ENCODE results near the gene ZNF76.
"Not testable (repeated sequence)": the region's sequence is repeated elsewhere in the genome, so short reads cannot be mapped to it uniquely, and the experiment has no call there.

ZNF76 gene

DNA sequence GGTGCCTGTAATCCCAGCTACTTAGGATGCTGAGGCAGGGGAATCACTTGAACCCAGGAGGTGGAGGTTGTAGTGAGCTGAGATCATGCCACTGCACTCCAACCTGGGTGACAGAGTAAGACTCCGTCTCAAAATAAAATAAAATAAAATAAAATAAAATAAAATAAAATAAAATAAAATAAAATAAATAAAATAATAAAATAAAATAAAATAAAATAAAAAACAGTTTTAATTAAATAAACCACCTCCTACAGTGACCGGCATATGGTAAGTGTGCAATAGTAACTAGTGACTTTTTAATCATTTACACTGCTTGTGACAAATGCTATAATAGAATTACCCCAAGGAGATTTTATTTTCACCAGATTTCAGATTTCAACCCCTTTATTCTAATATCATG lies 49.0 kb downstream of the ZNF76 start:
- not testable (repeated sequence) for H2AK5ac ChIP-seq (ENCODE audit: low read length, severe bottlenecking); H3K18ac ChIP-seq (ENCODE audit: low read depth in 1 of 2, low read length in 2 of 2); H3K9ac ChIP-seq (ENCODE audit: low read length); H2BK120ac ChIP-seq (ENCODE audit: low read depth, low read length); H2AFZ ChIP-seq (ENCODE audit: low read depth, low read length); H2BK5ac ChIP-seq (ENCODE audit: low read depth, low read length, poor library complexity, severe bottlenecking); H3K23ac ChIP-seq (ENCODE audit: low read length in 2 of 2); H3K4ac ChIP-seq (ENCODE audit: low read depth in 1 of 2, low read length in 2 of 2); H2BK15ac ChIP-seq (ENCODE audit: low read depth, poor library complexity, severe bottlenecking); H4K91ac ChIP-seq (ENCODE audit: low read length); H2BK12ac ChIP-seq (ENCODE audit: low read length in 2 of 2); H4K8ac ChIP-seq (ENCODE audit: low read length); H3K4me3 ChIP-seq (ENCODE audit: insufficient read depth in 1 of 2, low read depth in 1 of 2, low read length in 2 of 2); DNase-seq; H3K14ac ChIP-seq (ENCODE audit: low read length in 2 of 2); H3K4me1 ChIP-seq (ENCODE audit: control insufficient read depth, insufficient read depth, low read depth, low read length); H3K79me1 ChIP-seq (replicated peaks; ENCODE audit: low read length, poor library complexity, severe bottlenecking); H3K9me3 ChIP-seq (ENCODE audit: control insufficient read depth, low read length); H3K4me2 ChIP-seq (ENCODE audit: low read length, poor library complexity, severe bottlenecking); H3K27ac ChIP-seq (ENCODE audit: low read length, poor library complexity, severe bottlenecking); H3K36me3 ChIP-seq (ENCODE audit: control insufficient read depth in 1 of 2, insufficient read depth in 2 of 2, low read depth in 1 of 2, low read length in 2 of 2)
- H3K27me3 ChIP-seq (ENCODE audit: control insufficient read depth in 1 of 2, insufficient read depth in 1 of 2, low read length in 2 of 2), result peaks cover 3 to 46% of the 10 kb centered on the region in 2 experiments
- no CpG with 5 or more reads among the region's 2 CpGs for WGBS

DNA sequence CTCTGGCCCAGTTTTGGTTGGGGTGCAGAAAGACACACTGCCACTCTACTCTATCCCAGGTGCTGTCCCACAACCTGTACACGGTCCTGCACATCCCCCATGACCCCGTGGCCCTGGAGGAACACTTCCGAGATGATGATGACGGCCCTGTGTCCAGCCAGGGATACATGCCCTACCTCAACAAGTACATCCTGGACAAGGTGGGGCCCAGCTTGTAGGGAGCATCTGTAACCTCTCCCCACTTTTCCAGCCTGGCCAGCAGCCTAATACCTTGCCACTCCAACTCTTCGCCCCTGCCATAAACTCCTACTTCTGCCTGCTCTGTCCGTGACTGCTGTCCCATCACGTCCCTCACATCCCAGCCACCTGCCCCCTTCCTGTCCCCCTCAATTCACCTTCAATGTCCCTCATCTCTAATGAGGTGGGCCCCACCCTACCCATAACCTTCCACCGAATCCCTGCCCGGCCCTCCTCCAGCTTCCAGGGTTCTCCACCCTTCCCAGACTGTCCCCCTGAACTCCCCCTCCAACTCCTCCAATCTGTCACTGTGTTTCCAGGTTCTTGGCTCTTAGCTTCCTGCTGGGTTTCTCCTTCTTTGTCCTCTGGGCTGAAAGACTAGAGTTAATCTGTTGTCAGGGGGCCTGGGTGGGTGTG lies 50.2 kb downstream of the ZNF76 start:
- H2BK12ac ChIP-seq (ENCODE audit: low read length in 2 of 2), result no peak overlapping the region
- H3K27ac ChIP-seq (ENCODE audit: low read length, poor library complexity, severe bottlenecking), result no peak overlapping the region
- H4K91ac ChIP-seq (ENCODE audit: low read length), result no peak overlapping the region
- no peak overlapping the region for H2AK5ac ChIP-seq (ENCODE audit: low read length, severe bottlenecking)
- no peak overlapping the region for H2AFZ ChIP-seq (ENCODE audit: low read depth, low read length)
- no peak overlapping the region for H3K18ac ChIP-seq (ENCODE audit: low read depth in 1 of 2, low read length in 2 of 2)
- no peak overlapping the region for H3K23ac ChIP-seq (ENCODE audit: low read length in 2 of 2)
- H3K9me3 ChIP-seq (ENCODE audit: control insufficient read depth, low read length), result no peaks in the 10 kb centered on the region
- WGBS, result 88% methylated on average over 9 of the region's 9 CpGs
- H3K4me2 ChIP-seq (ENCODE audit: low read length, poor library complexity, severe bottlenecking), result no peak overlapping the region
- H4K8ac ChIP-seq (ENCODE audit: low read length), result no peak overlapping the region
- H3K4me1 ChIP-seq (ENCODE audit: control insufficient read depth, insufficient read depth, low read depth, low read length), result no peaks in the 10 kb centered on the region
- H3K9ac ChIP-seq (ENCODE audit: low read length), result no peak overlapping the region
- no peak overlapping the region for H2BK15ac ChIP-seq (ENCODE audit: low read depth, poor library complexity, severe bottlenecking)
- no peak overlapping the region for H2BK5ac ChIP-seq (ENCODE audit: low read depth, low read length, poor library complexity, severe bottlenecking)
- H3K4ac ChIP-seq (ENCODE audit: low read depth in 1 of 2, low read length in 2 of 2), result no peak overlapping the region
- H3K27me3 ChIP-seq (ENCODE audit: control insufficient read depth in 1 of 2, insufficient read depth in 1 of 2, low read length in 2 of 2), result peaks cover 3 to 46% of the 10 kb centered on the region in 2 experiments
- DNase-seq, result no peak
- no peak overlapping the region for H2BK120ac ChIP-seq (ENCODE audit: low read depth, low read length)
- H3K4me3 ChIP-seq (ENCODE audit: insufficient read depth in 1 of 2, low read depth in 1 of 2, low read length in 2 of 2), result no peak overlapping the region
- H3K14ac ChIP-seq (ENCODE audit: low read length in 2 of 2), result no peak overlapping the region
- no peaks in the 10 kb centered on the region for H3K79me1 ChIP-seq (replicated peaks; ENCODE audit: low read length, poor library complexity, severe bottlenecking)
- H3K36me3 ChIP-seq (ENCODE audit: control insufficient read depth in 1 of 2, insufficient read depth in 2 of 2, low read depth in 1 of 2, low read length in 2 of 2), result peaks cover 0 to 3% of the 10 kb centered on the region in 2 experiments

DNA sequence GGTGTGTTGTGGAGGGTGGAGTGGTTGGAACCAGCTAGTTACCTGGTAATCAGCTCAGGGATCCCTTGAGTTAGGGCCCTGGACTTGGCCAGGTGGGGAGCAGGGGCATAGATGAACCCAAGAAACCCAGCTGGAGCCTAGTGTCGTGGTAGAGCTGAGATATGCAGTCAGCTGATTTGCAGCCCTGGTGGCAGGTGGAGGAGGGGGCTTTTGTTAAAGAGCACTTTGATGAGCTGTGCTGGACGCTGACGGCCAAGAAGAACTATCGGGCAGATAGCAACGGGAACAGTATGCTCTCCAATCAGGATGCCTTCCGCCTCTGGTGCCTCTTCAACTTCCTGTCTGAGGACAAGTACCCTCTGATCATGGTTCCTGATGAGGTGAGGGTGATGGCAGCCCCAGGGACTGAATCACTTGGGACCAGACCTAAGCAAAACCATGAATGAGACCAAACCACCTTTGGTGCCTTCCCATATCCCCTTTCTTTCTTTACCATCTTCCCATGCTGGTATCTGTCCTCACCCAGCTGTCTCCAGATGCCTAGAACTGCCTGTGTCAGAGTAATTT lies 50.8 kb downstream of the ZNF76 start:
- no peak overlapping the region for H3K4ac ChIP-seq (ENCODE audit: low read depth in 1 of 2, low read length in 2 of 2)
- WGBS, result 88% methylated on average over 6 of the region's 6 CpGs
- H3K4me2 ChIP-seq (ENCODE audit: low read length, poor library complexity, severe bottlenecking), result no peak overlapping the region
- H2BK120ac ChIP-seq (ENCODE audit: low read depth, low read length), result no peak overlapping the region
- no peak overlapping the region for H2BK15ac ChIP-seq (ENCODE audit: low read depth, poor library complexity, severe bottlenecking)
- no peaks in the 10 kb centered on the region for H3K79me1 ChIP-seq (replicated peaks; ENCODE audit: low read length, poor library complexity, severe bottlenecking)
- no peak overlapping the region for H2BK12ac ChIP-seq (ENCODE audit: low read length in 2 of 2)
- H3K9ac ChIP-seq (ENCODE audit: low read length), result no peak overlapping the region
- no peak overlapping the region for H2AK5ac ChIP-seq (ENCODE audit: low read length, severe bottlenecking)
- H3K27me3 ChIP-seq (ENCODE audit: control insufficient read depth in 1 of 2, insufficient read depth in 1 of 2, low read length in 2 of 2), result peaks cover 3 to 50% of the 10 kb centered on the region in 2 experiments
- no peak overlapping the region for H4K8ac ChIP-seq (ENCODE audit: low read length)
- H3K27ac ChIP-seq (ENCODE audit: low read length, poor library complexity, severe bottlenecking), result no peak overlapping the region
- no peaks in the 10 kb centered on the region for H3K9me3 ChIP-seq (ENCODE audit: control insufficient read depth, low read length)
- no peak overlapping the region for H2AFZ ChIP-seq (ENCODE audit: low read depth, low read length)
- no peak overlapping the region for H3K14ac ChIP-seq (ENCODE audit: low read length in 2 of 2)
- H2BK5ac ChIP-seq (ENCODE audit: low read depth, low read length, poor library complexity, severe bottlenecking), result no peak overlapping the region
- H3K4me3 ChIP-seq (ENCODE audit: insufficient read depth in 1 of 2, low read depth in 1 of 2, low read length in 2 of 2), result no peak overlapping the region
- H4K91ac ChIP-seq (ENCODE audit: low read length), result no peak overlapping the region
- no peaks in the 10 kb centered on the region for H3K4me1 ChIP-seq (ENCODE audit: control insufficient read depth, insufficient read depth, low read depth, low read length)
- no peak overlapping the region for H3K18ac ChIP-seq (ENCODE audit: low read depth in 1 of 2, low read length in 2 of 2)
- no peak overlapping the region for H3K23ac ChIP-seq (ENCODE audit: low read length in 2 of 2)
- H3K36me3 ChIP-seq (ENCODE audit: control insufficient read depth in 1 of 2, insufficient read depth in 2 of 2, low read depth in 1 of 2, low read length in 2 of 2), result peaks cover 0 to 3% of the 10 kb centered on the region in 2 experiments
- no peak for DNase-seq

DNA sequence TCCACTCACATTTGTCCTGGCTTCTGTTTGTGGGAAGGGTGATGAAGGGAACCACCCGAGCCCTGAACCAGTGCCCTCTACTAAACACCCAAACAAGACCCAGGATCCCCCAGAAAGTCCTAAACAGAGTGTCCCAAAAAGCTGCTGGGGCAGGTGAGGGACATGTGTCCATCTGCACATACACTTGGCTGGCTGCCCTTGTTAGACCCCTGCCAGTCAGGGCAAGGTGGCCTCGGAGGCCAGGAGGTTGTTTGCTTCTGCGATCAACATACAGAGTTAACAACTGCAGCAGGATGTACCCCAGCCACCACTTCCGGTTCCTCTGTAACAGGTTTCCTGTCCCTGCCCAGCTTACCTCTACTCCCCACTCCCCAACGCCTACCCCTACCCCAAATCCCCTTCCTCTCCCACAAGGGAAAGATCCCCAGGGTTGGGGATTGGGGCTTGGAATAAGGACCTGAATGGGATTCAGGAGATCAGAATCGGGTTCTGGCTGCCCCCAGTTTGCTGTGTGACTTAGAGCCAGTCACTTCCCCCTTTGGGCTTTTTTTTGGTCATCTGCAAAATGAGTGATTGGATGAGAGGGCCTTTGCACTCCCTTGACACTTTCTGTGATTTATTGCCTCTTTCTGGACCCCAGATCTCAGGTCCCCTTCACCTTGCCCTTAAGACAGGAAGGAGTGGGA lies 52.0 kb downstream of the ZNF76 start:
- no peak for DNase-seq
- H3K9ac ChIP-seq (ENCODE audit: low read length), result no peak overlapping the region
- no peak overlapping the region for H3K14ac ChIP-seq (ENCODE audit: low read length in 2 of 2)
- H3K27me3 ChIP-seq (ENCODE audit: control insufficient read depth in 1 of 2, insufficient read depth in 1 of 2, low read length in 2 of 2), result peaks cover 3 to 57% of the 10 kb centered on the region in 2 experiments
- H2BK12ac ChIP-seq (ENCODE audit: low read length in 2 of 2), result no peak overlapping the region
- H3K4ac ChIP-seq (ENCODE audit: low read depth in 1 of 2, low read length in 2 of 2), result no peak overlapping the region
- no peak overlapping the region for H4K8ac ChIP-seq (ENCODE audit: low read length)
- peaks cover 0 to 3% of the 10 kb centered on the region in 2 experiments for H3K36me3 ChIP-seq (ENCODE audit: control insufficient read depth in 1 of 2, insufficient read depth in 2 of 2, low read depth in 1 of 2, low read length in 2 of 2)
- no peak overlapping the region for H3K23ac ChIP-seq (ENCODE audit: low read length in 2 of 2)
- 85% methylated on average over 5 of the region's 6 CpGs for WGBS
- no peak overlapping the region for H3K4me2 ChIP-seq (ENCODE audit: low read length, poor library complexity, severe bottlenecking)
- no peak overlapping the region for H2AFZ ChIP-seq (ENCODE audit: low read depth, low read length)
- no peak overlapping the region for H3K4me3 ChIP-seq (ENCODE audit: insufficient read depth in 1 of 2, low read depth in 1 of 2, low read length in 2 of 2)
- H3K27ac ChIP-seq (ENCODE audit: low read length, poor library complexity, severe bottlenecking), result no peak overlapping the region
- H2BK15ac ChIP-seq (ENCODE audit: low read depth, poor library complexity, severe bottlenecking), result no peak overlapping the region
- H3K18ac ChIP-seq (ENCODE audit: low read depth in 1 of 2, low read length in 2 of 2), result no peak overlapping the region
- no peaks in the 10 kb centered on the region for H3K79me1 ChIP-seq (replicated peaks; ENCODE audit: low read length, poor library complexity, severe bottlenecking)
- H3K4me1 ChIP-seq (ENCODE audit: control insufficient read depth, insufficient read depth, low read depth, low read length), result no peaks in the 10 kb centered on the region
- no peak overlapping the region for H2BK120ac ChIP-seq (ENCODE audit: low read depth, low read length)
- no peak overlapping the region for H2AK5ac ChIP-seq (ENCODE audit: low read length, severe bottlenecking)
- H3K9me3 ChIP-seq (ENCODE audit: control insufficient read depth, low read length), result peaks cover 3% of the 10 kb centered on the region
- H4K91ac ChIP-seq (ENCODE audit: low read length), result no peak overlapping the region
- H2BK5ac ChIP-seq (ENCODE audit: low read depth, low read length, poor library complexity, severe bottlenecking), result no peak overlapping the region
